GM18861 (cell line): ENCODE measurements around the gene DNAJC5G.
"Not testable (repeated sequence)": the region's sequence is repeated elsewhere in the genome, so short reads cannot be mapped to it uniquely, and the experiment has no call there.

ENCODE experiments used
- ATAC-seq: cut with Tn5 transposase; IDR thresholded peaks from one replicate; pipeline ENCODE4 v1.9.1; 2021; ENCODE audit not compliant: unreplicated experiment

Gene DNAJC5G

DNA sequence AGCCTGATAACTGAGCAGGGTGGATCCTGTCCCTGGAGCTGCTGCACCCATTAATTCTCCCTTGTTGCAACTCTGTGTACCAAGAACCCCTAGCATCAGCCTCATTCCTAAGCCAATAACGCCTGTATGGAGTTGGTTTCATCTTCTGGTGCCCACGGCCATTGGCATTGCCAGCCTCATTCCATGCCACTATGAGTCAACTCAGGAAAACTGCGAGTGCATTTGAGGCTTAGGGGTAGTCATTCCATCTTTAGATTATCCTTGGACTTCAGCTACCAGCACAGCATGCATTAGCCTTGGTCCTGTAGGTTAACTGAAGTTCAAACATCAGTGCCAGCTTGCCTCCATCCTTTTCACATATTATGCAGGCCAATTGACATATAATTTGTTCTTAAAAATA is 5.6 kb downstream of the DNAJC5G start:
- ATAC-seq = no peak

DNA sequence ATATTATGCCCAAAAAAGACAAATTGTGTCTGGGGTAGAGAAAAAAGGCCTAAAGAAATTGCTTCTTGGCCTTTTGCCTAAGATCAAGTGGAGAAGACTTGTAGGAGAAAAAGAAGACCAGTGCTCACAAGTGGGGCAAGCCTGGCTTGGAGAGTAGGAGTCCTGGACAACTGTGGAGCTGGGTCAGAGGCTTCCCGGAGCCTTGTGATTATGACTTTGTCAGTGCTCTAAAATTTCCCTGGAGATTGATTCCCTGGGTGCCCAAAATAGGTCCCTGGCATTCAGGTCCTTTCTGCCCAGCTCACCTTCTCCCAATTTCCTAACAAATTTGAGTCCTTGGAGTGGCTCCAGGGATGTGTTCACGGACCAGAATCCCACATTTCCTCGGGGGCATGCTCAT is 6.2 kb downstream of the DNAJC5G start:
- ATAC-seq = no peak

DNA sequence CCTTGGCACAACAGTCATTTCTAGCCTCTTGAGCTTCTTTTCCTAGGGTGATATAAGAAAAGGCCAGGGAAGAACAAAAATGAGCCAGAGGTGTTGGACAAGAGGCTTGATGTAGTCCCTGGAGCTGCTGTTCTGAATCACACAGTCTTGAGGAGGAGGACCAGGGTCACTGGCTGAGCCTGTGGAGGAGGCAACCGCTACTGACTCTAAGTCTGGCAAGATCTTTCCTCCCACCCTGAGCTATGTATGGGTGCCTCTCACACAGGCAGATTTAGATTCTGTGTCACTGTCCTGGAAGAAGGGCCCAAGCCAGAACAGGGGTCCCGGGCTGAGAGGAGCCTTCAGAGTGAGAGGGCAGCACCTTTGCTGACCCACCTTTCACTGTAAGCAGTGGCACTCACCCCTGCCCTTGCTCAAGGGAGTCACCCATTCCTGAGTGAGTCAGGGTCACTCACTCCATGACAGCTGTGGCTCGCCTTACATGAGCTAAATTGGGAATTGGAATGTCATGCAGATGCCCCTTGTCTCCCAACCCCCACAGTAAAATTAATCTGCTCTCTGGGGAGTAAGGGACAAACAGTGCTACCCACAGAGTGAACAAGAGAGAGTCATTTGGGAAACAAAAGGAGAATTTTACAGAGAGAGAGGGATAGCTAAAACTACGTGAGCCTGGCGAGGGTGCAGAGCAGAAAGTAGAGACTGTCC is 6.8 kb downstream of the DNAJC5G start, which contains the start of gene TRIM54:
Gene TRIM54, plus strand, starts transcription at position 575 of the 705 bp plus-strand sequence. CDS start 303 bp downstream, outside the sequence.
- ATAC-seq = no peak

GRCh38 chr2:27282892-27283291 is 7.7 kb downstream of the DNAJC5G start:
- no peak for ATAC-seq

DNA sequence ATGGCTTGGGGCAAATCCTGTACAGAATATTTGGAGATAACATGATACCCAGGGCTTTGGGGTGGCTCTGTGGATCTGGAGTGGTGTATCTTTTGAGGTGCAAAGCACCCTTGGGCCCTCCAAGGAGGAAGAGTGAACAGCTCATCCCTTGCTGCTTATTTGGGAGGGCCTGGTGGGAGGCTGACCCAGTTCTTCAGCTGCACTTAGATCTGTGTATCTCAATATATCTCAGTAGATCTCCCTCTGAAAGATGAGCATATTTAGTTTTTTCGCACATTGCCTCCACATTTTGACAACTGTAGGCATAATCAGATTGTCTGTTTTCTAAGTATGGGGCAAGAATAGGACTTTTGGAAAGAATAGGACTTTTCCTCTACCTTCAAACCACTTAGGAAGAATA is 9.8 kb downstream of the DNAJC5G start:
- no peak for ATAC-seq

DNA sequence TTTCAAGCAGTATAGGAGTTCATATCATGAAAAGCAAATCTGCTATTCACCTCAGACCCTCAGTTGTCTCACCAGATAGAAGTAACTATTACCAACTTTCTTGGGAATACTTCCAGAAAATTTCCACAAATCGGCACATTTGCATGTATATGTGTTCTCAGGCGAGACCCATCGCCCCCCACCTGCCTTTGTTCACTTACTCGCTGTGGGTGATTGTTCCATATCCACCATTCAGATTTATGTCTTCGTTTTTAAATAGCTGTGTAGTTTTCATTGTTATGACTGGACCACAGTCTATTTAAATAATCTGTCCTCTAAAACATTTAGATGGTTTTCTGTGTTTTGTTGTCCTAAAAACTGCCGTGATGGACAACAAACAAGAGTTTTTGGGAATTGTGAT is 10.2 kb downstream of the DNAJC5G start:
- no peak for ATAC-seq

- ATAC-seq = no peak
Observed at GRCh38 chr2:27288610-27289009, 13.4 kb downstream of the DNAJC5G start.

DNA sequence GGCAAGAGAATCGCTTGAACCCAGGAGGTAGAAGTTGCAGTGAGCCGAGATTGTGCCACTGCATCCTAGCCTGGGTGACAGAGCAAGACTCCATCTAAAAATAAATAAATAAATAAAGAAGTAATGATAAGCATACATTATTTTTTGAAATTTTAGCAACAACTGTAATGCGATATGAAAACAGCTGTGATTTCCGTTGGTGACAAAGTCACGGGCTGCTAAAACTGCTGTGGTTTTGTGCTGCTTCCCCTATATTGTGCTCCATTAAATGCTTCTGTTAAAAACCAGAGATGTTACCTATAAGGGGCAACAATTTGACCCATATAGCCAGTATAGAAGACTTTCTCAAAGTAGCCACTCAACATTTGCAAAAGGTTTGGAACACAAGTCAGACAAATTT is 15.3 kb downstream of the DNAJC5G start:
- no peak for ATAC-seq

- no peak for ATAC-seq
Observed at GRCh38 chr2:27291865-27292264, 16.6 kb downstream of the DNAJC5G start.

GRCh38 chr2:27294928-27295327 is 19.7 kb downstream of the DNAJC5G start:
- ATAC-seq = no peak

GRCh38 chr2:27296481-27296880 is 21.2 kb downstream of the DNAJC5G start:
- ATAC-seq = no peak

DNA sequence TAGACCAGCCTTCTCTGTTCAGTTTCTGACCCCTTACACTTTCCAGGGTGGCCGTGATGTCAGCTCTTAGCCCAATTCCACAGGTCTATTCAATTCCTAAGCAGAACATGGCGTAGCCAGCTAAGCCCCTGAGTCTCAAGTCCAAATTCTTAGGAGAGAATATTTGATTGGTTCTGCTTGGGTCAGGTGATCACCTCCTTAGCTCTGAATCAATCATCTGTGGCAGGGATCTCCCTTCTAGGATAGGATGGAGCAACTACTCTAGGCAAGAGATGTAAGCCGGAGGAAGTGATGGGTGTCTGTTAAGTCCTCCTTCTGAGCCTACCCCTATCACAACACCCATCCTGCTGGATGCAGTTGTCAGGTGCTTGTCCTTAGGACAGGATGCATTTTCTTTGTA is 22.0 kb downstream of the DNAJC5G start:
- no peak for ATAC-seq

DNA sequence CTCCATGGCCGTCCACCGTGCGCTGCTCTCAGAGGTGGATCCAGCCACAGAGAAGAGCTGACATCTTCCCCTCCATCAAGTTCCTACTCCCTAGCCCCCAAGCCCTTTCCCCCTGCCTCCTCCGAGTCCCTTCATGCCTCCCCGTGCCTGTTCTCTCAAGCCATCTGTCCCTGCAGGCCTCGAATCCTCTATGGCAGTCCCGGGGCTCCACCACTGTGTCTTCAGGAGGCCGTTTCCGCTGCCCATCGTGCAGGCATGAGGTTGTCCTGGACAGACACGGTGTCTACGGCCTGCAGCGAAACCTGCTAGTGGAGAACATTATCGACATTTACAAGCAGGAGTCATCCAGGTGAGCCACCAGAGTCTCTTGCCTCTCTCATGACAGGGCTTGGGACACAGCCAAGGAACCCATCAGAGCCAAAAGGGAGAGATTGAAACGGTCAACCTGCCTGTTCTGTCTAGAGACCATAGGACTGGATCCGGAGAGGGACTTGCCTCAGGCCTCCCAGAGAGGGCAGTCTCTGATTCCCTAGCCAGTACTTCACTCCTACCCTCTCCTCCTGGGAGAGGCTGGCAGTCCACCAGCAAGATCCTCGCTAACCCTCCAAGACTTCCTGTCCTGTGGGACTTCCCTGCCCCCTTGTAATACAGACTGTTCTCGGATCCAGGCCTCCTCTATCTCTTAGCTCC is 23.3 kb downstream of the DNAJC5G start:
- no peak for ATAC-seq

DNA sequence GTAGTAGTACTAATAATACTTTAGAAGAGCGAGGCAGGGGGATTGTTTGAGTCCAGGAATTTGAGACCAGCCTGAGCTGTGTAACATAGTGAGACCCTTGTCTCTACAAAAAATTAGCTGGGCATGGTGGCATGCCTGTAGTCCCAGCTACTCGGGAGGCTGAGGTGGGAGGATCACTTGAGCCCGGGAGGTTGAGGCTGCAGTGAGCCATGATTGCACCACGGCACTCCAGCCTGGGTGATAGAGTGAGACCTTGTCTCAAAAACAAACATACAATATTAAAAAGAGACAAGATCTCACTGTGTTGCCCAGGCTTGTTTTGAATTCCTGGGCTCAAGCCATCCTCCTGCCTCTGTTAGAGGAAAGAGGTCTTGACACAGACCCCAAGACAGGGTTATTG is 25.4 kb downstream of the DNAJC5G start:
- not testable (repeated sequence) for ATAC-seq

DNA sequence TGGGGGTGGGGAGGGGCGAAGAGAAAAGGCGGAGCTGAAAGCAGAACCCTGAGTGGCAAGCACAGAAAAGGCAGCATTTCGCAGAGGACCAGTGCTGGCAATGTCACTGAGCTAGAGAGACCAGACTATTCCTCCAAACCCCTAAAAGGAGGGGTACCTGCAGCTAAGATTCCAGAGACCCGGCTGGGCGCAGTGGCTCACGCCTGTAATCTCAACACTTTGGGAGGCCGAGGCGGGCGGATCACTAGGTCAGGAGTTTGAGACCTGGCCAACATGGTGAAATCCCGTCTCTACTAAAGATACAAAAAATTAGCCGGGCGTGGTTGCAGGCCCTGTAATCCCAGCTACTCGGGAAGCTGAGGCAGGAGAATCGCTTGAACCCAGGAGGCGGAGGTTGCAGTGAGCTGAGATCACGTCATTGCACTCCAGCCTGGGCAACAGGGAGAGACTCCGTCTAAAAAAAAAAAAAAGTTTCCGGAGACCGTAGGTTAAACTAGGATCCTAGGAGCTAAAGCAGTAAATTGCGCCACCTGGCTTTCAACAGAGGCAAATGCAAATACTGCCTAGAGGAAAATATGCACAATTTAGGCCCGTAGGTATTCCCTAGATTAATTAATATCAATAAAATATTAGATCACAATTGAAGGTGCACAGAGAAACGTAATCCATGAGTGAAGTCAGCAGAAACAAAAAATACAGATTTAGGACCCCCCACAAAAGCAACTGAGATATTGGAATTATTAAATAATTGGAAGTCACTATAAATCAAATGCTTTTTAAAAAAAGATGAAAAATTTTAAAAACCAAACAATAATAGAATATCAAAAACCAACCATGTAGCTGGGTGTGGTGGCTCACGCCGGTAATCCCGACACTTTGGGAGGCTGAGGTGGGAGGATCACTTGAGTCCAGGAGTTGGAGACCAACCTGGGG is 28.1 kb downstream of the DNAJC5G start:
- ATAC-seq = no peak

GRCh38 chr2:27304488-27305240 is 29.4 kb downstream of the DNAJC5G start:
- ATAC-seq = no peak

DNA sequence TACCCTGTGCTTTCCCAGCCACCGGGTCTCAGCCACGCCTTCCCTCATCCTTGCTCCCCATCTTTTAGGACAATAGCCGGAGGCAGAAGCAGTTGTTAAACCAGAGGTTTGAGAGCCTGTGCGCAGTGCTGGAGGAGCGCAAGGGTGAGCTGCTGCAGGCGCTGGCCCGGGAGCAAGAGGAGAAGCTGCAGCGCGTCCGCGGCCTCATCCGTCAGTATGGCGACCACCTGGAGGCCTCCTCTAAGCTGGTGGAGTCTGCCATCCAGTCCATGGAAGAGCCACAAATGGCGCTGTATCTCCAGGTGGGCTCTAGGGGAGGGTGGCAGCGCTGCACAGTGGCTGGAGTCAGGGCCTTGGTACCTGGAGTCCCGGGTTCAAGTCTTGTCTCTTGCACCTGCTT is 30.3 kb downstream of the DNAJC5G start:
- ATAC-seq = no peak

DNA sequence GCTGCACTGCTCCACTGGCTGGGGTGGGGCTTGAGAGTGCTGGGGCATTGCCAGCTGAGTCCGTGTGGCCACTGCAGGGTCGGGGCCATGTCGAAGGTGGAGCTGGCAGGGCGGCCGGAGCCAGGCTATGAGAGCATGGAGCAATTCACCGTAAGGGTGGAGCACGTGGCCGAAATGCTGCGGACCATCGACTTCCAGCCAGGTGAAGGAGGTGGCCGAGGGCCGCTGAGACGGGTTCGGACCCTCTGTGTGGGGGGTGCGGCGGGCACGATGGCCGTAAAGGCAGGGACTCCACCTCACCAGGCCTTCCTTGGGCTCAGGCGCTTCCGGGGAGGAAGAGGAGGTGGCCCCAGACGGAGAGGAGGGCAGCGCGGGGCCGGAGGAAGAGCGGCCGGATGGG is 30.9 kb downstream of the DNAJC5G start:
- no peak for ATAC-seq

- ATAC-seq = no peak
Observed at GRCh38 chr2:27306573-27307286, 31.5 kb downstream of the DNAJC5G start.

GRCh38 chr2:27307287-27307544 is 32.0 kb downstream of the DNAJC5G start:
- no peak for ATAC-seq
